Measurements from ENCODE around the gene HOXA13.

DNA sequence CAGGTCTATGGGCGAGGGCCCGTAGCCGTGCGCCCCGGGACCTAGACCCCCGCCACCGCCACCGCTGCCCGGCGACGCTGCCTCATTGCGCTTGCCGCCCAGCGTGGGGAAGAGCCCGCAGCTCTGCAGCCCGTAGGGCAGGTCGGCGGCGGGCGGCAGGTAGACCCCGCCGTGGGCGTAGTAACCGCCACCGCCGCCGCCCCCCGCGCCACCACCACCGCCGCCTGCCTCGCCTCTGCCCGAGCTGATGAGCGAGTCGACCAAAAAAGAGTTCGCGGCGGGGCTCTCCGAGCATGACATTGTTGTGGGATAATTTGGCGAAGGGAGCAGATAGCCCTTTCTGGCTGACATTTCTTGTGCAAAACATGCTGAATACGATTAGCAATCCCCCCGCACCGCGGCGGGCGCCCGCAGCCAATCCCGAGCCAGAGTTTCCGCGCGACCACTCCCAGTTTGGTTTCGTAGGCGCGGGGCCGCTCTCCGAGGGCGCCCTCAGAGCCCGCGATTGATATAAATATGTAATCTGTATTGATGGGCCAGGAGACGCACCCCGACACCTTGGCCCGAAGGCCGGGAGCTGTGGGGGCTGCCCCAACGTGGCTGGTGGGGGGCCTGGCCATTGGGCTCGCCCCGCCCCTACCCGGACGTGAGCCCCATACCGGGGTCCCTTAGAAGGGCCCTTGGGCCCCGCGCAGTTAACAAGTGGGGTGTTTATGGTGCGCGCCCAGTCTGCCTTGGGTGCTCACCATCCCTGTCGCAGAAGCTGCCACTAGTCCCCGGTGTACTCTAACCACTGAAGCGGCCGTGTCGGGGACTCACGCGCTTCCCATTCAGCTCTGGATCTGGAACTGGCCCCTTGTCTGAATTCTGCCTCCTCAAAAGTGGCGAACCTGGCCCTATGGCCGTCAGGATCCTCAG is 25.7 kb downstream of the HOXA13 start, which contains the start of gene HOXA10:
- TF ChIP-seq POLR2AphosphoS5 (IDR thresholded peaks at IDR 0.05; ENCODE audit: low read depth, low read length) (no peak), POLR2A (IDR thresholded peaks at IDR 0.05; ENCODE audit: low read depth, low read length) (no peak), TAF1 (IDR thresholded peaks at IDR 0.05; ENCODE audit: borderline replicate concordance, low read depth, low read length) (no peak)
